ENCODE measurements around the gene SPAG16.
"Not testable (repeated sequence)": the region's sequence is repeated elsewhere in the genome, so short reads cannot be mapped to it uniquely, and the experiment has no call there.

Gene SPAG16

DNA sequence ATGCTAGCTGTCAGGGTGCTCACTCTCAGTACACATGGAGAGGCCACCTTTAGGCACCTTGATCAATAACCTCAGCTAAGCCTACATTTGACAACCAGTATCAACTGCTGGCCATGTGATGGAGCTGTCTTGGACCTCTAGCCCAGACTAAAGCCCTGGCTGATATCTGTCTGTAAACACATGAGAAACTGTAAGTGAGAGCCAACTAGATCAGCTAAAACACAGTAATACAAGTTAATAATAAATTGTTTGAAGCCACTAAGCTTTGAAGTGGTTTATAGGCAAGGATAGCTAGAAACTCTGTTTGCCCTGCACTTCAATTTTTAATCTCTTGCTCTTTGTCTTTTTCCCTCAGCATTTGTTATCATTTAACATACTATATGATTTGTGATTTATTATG, 407.1 kb downstream of the SPAG16 start:
- no peak for DNase-seq (ENCODE audit: low read depth in 2 of 2)

GRCh38 chr2:213696442-213696841, 412.2 kb downstream of the SPAG16 start:
- DNase-seq (ENCODE audit: low read depth in 2 of 2): no peak

DNA sequence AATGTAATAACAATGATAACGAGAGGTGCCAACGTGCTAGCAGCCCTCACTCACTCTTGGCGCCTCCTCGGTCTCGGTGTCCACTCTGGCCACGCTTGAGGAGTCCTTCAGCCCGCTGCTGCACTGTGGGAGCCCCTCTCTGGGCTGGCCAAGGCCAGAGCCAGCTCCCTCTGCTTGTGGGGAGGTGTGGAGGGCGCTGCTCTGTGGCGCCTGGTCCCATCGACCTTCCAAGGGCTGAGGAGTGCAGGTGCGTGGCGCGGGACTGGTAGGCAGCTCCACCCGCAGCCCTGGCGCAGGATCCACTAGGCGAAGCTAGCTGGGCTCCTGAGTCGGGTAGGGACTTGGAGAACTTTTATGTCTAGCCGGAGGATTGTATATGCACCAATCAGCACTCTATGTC, 417.1 kb downstream of the SPAG16 start:
- not testable (repeated sequence) for DNase-seq (ENCODE audit: low read depth in 2 of 2)

DNA sequence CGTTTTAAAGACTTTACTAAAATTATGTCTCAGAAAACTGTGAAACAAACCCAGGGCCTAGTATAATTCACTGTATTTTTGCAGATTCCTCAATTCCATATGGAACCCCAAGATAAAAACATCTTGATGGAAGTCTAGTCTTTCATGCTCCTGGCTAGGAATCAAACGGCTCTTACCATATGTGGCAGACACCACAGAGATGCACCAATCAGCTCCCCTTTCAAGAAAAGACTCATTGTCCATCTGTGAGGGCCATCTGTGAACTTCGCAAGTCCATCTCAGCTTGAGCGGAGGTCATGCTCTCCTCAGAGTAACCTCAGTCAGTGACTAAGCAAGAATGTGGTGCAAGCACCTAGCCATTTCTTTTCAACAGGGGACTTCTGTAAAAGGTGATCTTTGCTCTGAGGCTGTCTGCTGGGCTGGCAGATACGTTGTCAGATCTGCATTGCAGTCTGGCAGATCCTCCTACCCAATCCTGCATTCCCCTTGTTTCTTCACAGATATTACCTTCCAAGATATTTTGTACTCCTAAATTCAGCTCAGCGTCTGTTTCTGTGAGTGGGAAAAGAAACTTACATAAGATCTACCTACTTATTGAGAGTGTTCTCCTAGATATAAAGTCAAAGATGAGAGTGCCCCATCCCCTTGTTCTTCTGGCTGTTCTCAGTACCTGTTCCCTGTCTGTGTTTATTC, 419.3 kb downstream of the SPAG16 start:
- DNase-seq (ENCODE audit: low read depth in 2 of 2): no peak

- no peak for DNase-seq (ENCODE audit: low read depth in 2 of 2)
These were observed 425.9 kb downstream of the SPAG16 start for GRCh38 chr2:213710164-213710563.

DNA sequence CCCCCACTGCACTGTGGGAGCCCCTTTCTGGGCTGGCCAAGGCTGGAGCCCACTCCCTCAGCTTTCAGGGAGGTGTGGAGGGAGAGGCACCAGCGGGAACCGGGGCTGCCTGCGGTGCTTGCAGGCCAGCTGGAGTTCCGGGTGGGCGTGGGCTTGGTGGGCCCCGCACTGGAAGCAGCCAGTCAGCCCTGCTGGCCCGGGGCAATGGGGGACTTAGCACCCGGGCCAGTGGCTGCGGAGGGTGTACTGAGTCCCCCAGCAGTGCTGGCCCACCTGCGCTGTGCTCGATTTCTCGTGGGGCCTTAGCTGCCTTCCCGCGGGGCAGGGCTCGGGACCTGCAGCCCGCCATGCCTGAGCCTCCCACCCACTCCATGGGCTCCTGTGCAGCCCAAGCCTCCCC, 434.1 kb downstream of the SPAG16 start:
- not testable (repeated sequence) for DNase-seq (ENCODE audit: low read depth in 2 of 2)

- DNase-seq (ENCODE audit: low read depth in 2 of 2): no peak
These were observed 438.3 kb downstream of the SPAG16 start for GRCh38 chr2:213722565-213722964.

GRCh38 chr2:213723041-213723560, 438.8 kb downstream of the SPAG16 start:
- no peak for DNase-seq (ENCODE audit: low read depth in 2 of 2)

DNA sequence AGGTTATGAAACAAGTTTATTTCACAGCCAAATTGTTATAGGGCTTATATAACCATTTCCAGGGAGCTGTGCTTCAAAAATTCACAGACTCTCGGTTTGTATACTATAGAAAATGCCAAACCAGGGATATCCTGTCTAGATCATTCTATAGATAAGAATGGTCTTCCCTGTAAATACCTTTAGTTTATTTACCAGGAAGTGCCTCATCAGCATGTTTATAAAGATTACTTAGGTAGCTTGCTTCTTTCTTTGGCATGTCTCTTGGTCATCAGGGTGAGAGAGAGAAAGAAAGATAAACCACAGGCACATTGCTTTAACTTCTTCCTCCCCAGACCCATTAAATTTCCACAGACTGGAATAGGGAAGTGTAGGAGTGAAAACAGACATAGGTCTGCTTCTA, 439.4 kb downstream of the SPAG16 start:
- no peak for DNase-seq (ENCODE audit: low read depth in 2 of 2)

DNA sequence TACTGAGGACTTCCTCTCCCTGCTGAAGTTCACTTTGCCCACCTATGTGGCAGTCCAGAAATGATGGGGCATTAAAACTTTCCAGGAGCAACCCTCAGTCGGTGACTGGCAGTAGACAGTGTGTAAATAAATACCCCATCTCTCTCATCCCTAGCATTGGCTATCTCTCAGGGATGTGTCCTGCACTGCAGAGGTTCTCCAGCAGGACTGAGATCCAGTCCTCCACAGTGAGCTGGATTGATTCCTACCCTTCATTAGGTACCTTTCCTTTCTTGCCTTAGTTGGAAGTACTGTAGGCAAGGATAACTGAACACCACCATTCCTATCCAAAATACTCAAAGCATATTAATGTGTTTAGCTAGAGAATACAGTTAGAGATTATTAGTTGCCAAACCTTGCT, 441.8 kb downstream of the SPAG16 start:
- no peak for DNase-seq (ENCODE audit: low read depth in 2 of 2)

DNA sequence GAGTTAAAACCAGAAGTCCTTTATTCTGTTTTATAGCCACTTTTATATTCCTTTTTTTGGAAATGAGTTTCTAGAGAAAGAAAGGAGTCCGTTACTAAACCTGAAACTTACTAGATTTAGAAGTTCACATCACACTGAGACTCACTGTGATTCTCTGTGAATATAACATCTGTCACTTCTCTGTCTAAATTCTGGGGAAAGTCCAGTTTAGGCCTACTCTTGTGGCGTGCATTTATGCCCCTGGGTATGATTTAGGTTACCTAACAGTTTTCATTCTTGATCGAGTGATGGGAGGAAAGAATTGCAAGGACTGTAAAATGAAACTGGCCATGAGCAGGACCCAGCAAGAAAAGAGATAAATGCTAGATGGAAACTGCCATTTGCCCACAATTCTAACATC, 449.6 kb downstream of the SPAG16 start:
- DNase-seq (ENCODE audit: low read depth in 2 of 2): no peak

DNA sequence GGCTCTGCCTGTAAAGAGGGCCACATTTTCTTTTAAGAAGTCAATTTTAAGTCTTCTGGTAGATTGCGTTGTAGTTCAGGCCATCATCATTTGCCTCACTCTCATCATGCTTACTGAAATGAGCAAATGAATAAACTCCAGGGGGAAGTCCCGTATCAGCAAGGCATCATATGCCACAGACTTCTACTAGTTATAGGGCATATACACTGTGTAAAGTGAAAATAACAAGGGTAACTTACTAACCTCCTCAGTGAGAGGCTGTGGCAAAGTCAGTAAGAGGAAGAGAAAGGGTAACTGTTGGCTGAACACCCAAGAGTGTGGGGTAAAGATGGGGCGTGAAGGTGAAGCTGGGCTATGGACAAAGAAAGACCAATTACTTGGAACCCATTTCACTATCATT, 456.2 kb downstream of the SPAG16 start:
- no peak for DNase-seq (ENCODE audit: low read depth in 2 of 2)

DNA sequence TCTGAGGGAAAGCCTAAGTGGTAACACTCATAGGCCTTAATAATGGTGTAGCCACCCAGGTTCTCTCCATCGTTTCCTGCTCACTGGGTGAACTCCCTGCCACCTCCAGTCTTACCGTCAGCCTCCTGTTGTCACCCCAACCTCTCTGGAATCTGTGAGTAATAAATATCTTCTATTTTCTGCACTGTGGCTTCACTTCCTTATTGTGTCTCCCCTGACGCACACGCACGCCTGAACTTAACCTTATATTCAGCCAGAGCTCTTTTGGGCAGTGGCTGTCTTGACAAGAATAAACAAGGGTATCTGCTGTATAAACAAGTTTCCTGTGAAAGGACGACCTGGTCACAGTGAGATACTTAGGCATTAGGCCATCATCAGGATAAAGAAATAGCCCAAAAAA, 467.2 kb downstream of the SPAG16 start:
- no peak for DNase-seq (ENCODE audit: low read depth in 2 of 2)

DNA sequence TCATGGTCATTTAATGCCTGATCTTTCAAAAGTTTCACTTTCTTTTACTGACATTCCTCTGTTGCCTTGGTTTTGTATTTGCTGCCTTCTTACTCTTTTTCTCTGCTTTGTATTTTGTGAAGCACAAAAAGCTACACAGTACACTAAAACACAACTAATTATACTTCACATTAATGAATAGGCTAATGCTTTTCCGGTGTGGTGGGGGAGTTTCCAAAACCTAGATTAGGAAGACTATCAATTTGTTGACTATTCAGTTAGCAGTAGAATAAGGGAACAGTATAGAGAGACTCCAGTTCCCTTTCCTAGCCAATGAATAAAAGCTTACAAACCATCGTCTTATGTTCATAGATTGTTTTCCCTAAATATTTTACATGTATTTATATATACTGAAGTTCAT, 468.3 kb downstream of the SPAG16 start:
- DNase-seq (ENCODE audit: low read depth in 2 of 2): no peak

DNA sequence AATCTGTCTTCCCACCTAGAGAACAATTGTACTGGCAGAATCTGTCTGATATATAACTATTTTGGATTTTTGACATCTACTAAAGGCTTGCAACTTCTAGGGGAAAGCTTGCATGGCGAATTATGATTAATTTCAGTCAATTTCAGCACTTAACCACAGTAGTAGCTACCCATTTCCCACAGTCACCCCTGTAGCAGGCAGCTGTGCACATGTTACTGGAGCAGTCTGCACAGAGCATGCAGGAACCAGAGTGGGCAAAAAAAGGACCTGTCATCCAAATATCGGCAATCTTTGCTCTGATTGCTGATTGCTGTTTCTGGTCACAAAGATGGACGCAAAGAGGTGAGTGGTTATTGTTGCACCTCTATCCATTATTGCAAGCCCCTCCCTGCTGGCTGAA, 473.3 kb downstream of the SPAG16 start:
- DNase-seq (ENCODE audit: low read depth in 2 of 2): no peak

- DNase-seq (ENCODE audit: low read depth in 2 of 2): no peak
These were observed 479.1 kb downstream of the SPAG16 start for GRCh38 chr2:213763354-213763753.

DNA sequence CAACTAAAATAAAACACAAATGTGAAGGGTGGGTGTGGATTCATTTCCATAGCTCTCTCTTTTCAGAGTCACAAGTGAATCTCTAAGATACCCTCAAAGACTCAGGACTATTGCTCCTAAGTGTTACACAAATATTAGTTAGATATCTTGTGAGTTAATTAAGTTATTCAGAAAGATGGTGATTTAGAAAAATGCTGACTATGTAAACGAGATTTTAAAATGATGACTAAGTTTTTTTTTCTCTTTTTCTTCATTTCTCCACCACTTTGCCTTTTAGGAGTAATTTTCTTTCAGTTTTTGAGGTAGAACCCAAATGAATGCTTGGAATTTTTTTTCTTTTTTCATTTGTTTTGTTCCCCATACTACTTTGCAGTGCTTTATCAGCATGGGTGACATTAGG, 479.7 kb downstream of the SPAG16 start:
- no peak for DNase-seq (ENCODE audit: low read depth in 2 of 2)

DNA sequence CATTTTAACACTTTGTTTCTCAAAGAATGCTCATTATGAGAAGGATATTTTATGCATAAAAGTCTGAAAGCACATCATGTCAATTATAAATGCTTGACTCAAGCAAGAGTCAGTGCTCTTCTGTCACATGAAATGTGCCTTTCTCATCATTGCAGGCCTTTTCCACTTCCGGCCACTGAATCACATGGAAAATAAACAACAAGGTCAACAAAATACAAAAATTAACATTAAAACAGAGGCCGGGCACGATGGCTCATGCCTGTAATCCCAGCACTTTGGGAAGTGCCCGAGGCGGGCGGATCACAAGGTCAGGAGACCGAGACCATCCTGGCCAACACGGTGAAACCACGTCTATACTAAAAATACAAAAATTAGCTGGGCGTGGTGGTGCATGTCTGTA, 480.6 kb downstream of the SPAG16 start:
- no peak for DNase-seq (ENCODE audit: low read depth in 2 of 2)

GRCh38 chr2:213766062-213766461, 481.8 kb downstream of the SPAG16 start:
- no peak for DNase-seq (ENCODE audit: low read depth in 2 of 2)

DNA sequence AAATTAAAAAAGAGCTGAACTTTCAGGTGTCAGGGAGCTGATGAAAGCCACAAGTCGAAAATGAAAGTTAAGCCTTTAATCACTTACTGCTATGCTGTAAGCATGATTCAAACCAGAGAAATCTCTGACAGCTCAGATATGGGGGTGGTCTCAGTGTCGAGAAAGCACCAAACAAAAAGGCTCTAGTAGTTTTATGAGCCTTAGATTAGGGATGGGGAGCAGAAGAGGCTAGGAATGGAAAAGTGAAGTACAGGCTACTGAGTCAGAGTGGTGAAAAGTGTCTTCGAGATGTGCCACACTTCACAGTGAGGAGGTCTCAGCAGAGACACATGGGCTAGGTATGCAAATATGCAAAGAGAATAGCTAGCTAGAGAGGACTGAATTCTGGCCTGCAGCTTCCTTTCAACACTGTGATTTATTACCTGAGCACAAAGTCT, 482.2 kb downstream of the SPAG16 start:
- DNase-seq (ENCODE audit: low read depth in 2 of 2): no peak

GRCh38 chr2:213787869-213788268, 503.6 kb downstream of the SPAG16 start:
- DNase-seq (ENCODE audit: low read depth in 2 of 2): no peak

- no peak for DNase-seq (ENCODE audit: low read depth in 2 of 2)
These were observed 505.7 kb downstream of the SPAG16 start for GRCh38 chr2:213789940-213790339.

DNA sequence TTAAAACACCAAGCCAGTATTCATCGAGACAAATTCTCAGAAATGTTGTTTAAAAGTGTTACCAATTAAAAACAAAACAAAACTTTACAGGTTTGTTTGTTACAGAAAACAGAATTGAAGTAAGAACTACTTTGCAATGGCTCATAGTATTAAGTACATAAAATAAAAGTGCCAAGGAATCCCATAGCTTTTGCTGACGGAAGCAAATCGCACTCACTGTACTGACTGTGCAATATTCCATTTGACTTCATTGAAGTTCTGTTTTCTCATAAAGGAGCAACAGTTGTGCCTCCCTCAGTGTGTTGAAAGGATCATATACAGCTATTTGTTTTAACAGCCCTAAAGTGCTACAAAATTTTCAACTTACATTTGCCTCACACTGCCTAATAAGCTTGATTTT, 507.8 kb downstream of the SPAG16 start:
- no peak for DNase-seq (ENCODE audit: low read depth in 2 of 2)

GRCh38 chr2:213806125-213806726, 522.0 kb downstream of the SPAG16 start:
- no peak for DNase-seq (ENCODE audit: low read depth in 2 of 2)

Data from stimulated activated CD8-positive, alpha-beta memory T cell treated with anti-CD3 and anti-CD28 coated beads, Interleukin-7, amount 100 ng/mL, for 1 hour (primary cell).